HUES64 (cell line): ENCODE measurements around the gene SLC11A2. TPM values are rescaled to one million over a fixed set of nuclear protein-coding genes. Genes with fewer than 3 reads are reported as not detected.

ENCODE experiments used
- H3K27ac ChIP-seq: 2 replicates; pipeline ENCODE4 v1.7.0; 2013; ENCODE audit warnings: low read depth, low read length, inconsistent platforms
- H3K27me3 ChIP-seq: 2 replicates; pipeline ENCODE4 v1.6.1; 2013; ENCODE audit warnings: mild to moderate bottlenecking, low read length; ENCODE audit not compliant: insufficient read depth
- H3K36me3 ChIP-seq: 2 replicates; pipeline ENCODE4 v1.6.1; 2013; ENCODE audit warnings: mild to moderate bottlenecking, low read length; ENCODE audit not compliant: insufficient read depth
- H3K4me1 ChIP-seq: 2 replicates; pipeline ENCODE4 v1.6.1; 2013; ENCODE audit warnings: mild to moderate bottlenecking, low read length, moderate library complexity; ENCODE audit not compliant: insufficient read depth
- H3K4me3 ChIP-seq: 2 replicates; pipeline ENCODE4 v1.5.1; 2013; ENCODE audit warnings: mild to moderate bottlenecking, low read length, moderate library complexity
- H3K9ac ChIP-seq: 2 replicates; pipeline ENCODE4 v1.6.1; 2013; ENCODE audit warnings: mild to moderate bottlenecking, low read depth, low read length
- H3K9me3 ChIP-seq: 2 replicates; pipeline ENCODE4 v1.6.1; 2013; ENCODE audit warnings: low read depth, low read length; ENCODE audit not compliant: insufficient read depth
- WGBS: fragments of 150-250, 120-280 bp; methylation state at CpG from one replicate; pipeline ENCODE4 v1.1.7; 2013; ENCODE audit warnings: missing lambda C conversion rate; 5-methylcytosine and 5-hydroxymethylcytosine counted together
- polyA plus RNA-seq, 2 experiments: library from polyadenylated mRNA; stranded (reverse); fragments of 50-300 nt; gene quantifications; one replicate each; pipeline ENCODE4 v1.2.3, GENCODE V29; 2013

SLC11A2 gene
- polyA plus RNA-seq (2013, experiment 1 of 2): 36.2 TPM
- 31.1 TPM for polyA plus RNA-seq (2013, experiment 2 of 2)

DNA sequence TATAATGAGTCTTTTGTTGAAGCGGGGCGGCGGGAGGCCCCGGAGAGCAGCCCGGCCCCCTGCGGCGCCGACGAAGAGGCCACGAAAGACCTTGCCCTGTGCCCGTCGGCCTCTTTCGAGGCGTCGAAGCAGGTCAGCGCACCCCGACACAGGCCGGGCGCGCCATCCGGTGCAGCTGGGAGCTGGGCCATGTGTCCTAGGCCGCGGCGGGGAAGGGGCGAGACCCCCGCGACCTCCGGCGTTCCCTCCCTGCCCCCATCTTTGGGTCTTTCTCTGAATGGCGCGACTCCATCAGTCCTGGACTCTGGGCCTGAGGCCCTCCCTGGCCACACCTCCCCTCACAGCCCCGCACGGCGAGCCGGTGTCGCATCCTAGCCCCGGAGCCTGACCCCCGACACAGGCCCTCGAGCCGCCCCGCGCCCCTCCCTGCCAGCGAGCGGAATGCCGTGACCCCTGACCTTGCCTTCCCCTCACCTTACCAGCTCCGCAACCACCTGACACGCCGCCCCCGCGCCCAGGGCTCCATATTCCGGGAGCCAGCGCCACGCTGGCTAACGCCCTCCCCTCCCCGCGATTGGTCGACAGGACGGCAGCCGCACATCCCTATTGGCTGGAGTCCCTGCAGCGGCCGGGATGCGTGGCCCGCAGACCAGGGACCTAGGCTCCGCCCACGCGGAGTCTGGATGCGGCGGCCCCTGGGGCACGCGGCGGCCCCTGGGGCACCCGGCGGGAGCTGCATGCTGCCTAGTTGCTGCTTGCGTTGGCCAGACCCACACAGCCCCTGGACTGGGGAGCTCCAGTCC, at the start of gene SLC11A2:
SLC11A2 (minus strand) TSS at position 549 of the 803 bp plus-strand sequence. CDS start 15,656 bp downstream, outside the sequence.
- WGBS: under 1% methylated on average over 74 of the region's 74 CpGs
- H3K27me3 ChIP-seq: no peaks in the 10 kb centered on the region
- H3K4me3 ChIP-seq: peak within 1 kb of the TSS; percentile 76
- H3K36me3 ChIP-seq: no peaks in the 10 kb centered on the region
- H3K9me3 ChIP-seq: no peaks in the 10 kb centered on the region
- H3K4me1 ChIP-seq: peaks cover 28% of the 10 kb centered on the region
- H3K27ac ChIP-seq: peak within 1 kb of the TSS; percentile 96
- H3K9ac ChIP-seq: peak within 1 kb of the TSS; percentile 94

DNA sequence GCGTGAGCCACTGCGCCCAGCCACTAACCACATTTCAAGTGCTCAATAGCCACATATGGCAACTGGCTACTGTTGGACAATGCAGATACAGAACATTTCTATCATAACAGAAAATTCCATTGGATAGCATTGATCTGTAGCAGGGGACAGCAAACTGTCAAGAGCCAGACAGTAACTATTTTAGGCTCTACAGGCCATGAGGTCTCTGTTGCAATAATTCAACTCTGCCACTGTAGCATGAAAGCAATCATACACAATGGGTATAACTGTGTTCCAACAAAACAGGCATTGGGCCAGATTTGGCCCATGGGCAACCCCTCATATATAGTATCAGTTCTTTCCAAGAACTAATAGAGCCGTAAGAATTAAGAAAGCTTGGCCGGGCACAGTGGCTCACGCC, 49.2 kb upstream of the SLC11A2 start:
- Histone ChIP-seq H3K27ac (no peak overlapping the region), H3K9me3 (no peaks in the 10 kb centered on the region), H3K36me3 (peaks cover 39% of the 10 kb centered on the region), H3K4me1 (no peaks in the 10 kb centered on the region), H3K9ac (no peak overlapping the region), H3K4me3 (no peak overlapping the region), H3K27me3 (no peaks in the 10 kb centered on the region)
- WGBS: 97% methylated on average over 5 of the region's 5 CpGs

DNA sequence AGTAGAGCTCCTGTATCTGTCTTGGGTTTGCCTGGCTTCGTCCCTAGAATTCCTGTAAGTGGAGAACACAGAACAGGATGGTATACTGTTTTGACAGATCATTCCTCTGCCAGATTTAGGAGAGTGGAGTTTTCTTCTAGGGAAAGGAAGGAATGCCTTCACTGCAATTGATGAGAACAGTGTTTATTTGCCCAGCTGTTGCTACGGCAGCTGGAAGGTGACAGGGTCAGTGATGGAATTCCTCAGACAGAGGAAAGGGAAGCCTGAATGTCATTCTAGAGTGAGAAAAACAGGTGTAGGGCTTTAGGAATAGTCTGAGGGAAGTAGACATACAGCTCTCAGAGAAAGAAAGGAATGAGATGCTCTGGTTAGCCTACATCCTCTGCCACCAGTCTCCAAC, 45.5 kb upstream of the SLC11A2 start:
- H3K4me1 ChIP-seq: no peaks in the 10 kb centered on the region
- no peak overlapping the region for H3K9ac ChIP-seq
- no peak overlapping the region for H3K4me3 ChIP-seq
- no peak overlapping the region for H3K27ac ChIP-seq
- no peaks in the 10 kb centered on the region for H3K27me3 ChIP-seq
- 98% methylated on average over 2 of the region's 2 CpGs for WGBS
- no peaks in the 10 kb centered on the region for H3K9me3 ChIP-seq
- peaks cover 70% of the 10 kb centered on the region for H3K36me3 ChIP-seq

DNA sequence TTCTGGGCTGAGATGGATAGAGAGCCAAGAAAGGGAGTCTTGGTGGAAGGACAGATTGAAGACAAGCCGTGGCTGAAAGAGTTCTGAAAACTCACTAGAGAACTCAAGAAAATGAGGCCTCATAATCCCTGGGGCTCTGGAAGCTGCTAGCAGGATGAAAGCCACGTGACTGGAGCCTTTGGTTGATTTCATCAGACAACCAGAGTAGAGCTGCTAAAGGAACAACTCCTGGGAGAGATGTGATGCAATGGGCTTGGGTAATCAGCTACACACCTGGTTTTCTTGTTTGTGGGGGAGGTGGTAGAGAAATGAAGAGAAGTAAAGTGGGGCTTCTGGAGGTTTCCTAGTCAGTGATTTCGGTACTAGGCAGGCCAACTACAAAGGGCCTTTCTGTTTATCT, 43.8 kb upstream of the SLC11A2 start:
- 91% methylated on average over 3 of the region's 3 CpGs for WGBS
- no peak overlapping the region for H3K4me3 ChIP-seq

DNA sequence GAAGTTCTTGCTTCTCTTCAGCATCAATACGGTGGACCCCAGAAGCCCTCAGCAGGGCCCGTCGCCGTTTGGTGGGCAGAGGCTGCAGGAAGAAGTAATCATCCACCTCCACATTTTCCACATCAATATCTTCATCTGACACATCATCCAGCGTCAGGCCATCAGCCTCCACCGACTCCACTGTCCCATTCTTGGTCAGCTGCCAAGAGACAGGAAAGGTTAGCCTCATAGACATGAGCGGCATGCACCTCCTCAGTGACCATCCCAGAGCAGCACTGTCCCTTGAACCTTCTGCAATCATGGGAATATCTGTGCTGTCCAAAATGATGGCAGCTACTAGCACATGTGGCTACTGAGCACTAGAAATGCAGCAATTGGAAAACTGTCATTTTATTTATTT, 41.6 kb upstream of the SLC11A2 start:
- Histone ChIP-seq H3K27ac (no peak overlapping the region), H3K4me3 (no peak overlapping the region), H3K9me3 (no peaks in the 10 kb centered on the region), H3K9ac (no peak overlapping the region), H3K4me1 (no peaks in the 10 kb centered on the region), H3K27me3 (no peaks in the 10 kb centered on the region), H3K36me3 (peaks cover 86% of the 10 kb centered on the region)
- WGBS: 96% methylated on average over 7 of the region's 7 CpGs

More for the DNA sequence above, 43.8 kb upstream of the SLC11A2 start:
- Histone ChIP-seq H3K36me3 (peaks cover 78% of the 10 kb centered on the region), H3K27me3 (no peaks in the 10 kb centered on the region), H3K9ac (no peak overlapping the region), H3K27ac (no peak overlapping the region), H3K4me1 (no peaks in the 10 kb centered on the region), H3K9me3 (no peaks in the 10 kb centered on the region)

DNA sequence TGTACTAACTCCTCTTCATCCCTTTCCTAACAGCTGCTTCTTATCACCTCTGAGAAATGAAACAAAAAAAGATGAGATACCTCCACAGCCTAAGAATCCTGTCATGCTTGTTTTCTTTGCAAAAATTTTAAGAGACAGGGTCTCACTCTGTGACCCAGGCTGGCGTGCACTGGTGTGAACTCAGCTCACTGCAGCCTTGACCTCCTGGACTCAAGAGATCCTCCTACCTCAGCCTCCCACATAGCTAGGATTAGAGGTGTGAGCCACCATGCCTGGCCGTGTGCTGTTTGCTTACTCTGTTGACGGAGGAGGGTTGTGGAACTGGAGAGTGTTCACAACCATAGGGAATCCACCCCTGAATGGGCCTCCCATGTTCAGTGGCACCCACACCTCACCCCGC, 41.0 kb upstream of the SLC11A2 start:
- H3K4me1 ChIP-seq: no peaks in the 10 kb centered on the region
- H3K9ac ChIP-seq: no peak overlapping the region
- H3K27me3 ChIP-seq: no peaks in the 10 kb centered on the region
- 98% methylated on average over 4 of the region's 4 CpGs for WGBS
- no peak overlapping the region for H3K27ac ChIP-seq
- H3K36me3 ChIP-seq: peaks cover 87% of the 10 kb centered on the region
- H3K9me3 ChIP-seq: no peaks in the 10 kb centered on the region
- no peak overlapping the region for H3K4me3 ChIP-seq

DNA sequence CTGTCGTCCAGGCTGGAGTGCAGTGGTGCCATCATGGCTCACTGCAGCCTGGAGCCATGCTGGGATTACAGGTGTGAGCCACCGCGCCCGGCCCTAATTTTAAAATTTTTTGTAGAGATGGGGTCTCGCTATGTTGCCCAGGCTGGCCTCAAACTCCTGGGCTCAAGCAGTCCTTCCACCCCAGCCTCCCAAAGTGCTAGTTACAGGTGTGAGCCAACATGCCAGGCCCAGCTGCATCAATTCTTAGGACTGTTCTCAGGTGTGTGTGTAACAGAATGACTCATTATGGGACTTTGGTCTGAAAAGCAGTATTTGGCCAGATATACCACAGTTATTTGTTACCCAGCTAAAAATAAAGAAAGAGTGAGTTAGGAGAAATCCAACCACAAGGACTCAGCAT, 39.3 kb upstream of the SLC11A2 start:
- H3K9ac ChIP-seq: no peak overlapping the region
- peaks cover 87% of the 10 kb centered on the region for H3K36me3 ChIP-seq
- H3K4me1 ChIP-seq: no peaks in the 10 kb centered on the region
- H3K4me3 ChIP-seq: no peak overlapping the region
- no peak overlapping the region for H3K27ac ChIP-seq
- H3K9me3 ChIP-seq: no peaks in the 10 kb centered on the region
- H3K27me3 ChIP-seq: no peaks in the 10 kb centered on the region
- 97% methylated on average over 5 of the region's 5 CpGs for WGBS

DNA sequence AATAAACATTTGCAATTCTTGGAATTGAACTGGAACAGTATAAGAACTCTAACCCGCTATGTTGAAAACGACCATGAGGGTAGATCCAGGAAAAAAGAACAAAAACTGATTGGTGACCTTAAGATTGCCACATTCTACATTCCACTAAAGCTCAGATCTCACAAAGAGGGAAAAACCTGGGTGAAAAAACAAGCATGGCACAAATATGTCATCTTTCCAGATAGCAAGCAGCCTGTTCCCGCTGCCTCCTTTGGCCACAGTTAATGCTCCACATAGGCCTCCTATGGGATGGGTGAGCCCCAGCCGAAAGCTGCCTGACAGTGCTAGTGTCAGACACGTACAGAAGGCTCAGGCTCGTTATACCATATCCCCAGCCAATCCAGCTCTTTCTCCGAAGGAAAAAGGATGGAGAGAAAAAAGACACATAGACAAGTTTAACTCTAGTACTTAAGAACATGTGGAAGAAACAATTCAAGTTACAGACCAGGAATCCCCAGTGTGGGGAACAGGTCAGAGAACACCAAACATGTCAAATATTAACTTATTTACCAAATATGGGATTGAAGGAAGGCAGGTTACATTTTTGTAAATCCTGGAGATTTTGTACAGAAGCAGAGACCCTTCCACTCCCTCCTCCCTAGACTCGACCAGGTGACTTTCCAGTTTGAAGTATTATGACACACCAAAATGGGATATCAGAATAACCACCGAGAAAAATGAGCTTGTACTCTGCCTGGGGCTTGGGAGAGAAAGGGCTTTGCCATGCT, 36.6 kb upstream of the SLC11A2 start:
- H3K9me3 ChIP-seq: no peaks in the 10 kb centered on the region
- H3K9ac ChIP-seq: no peak overlapping the region
- peaks cover 92% of the 10 kb centered on the region for H3K36me3 ChIP-seq
- H3K27ac ChIP-seq: no peak overlapping the region
- no peaks in the 10 kb centered on the region for H3K27me3 ChIP-seq
- 93% methylated on average over 9 of the region's 9 CpGs for WGBS
- H3K4me3 ChIP-seq: no peak overlapping the region
- H3K4me1 ChIP-seq: no peaks in the 10 kb centered on the region

DNA sequence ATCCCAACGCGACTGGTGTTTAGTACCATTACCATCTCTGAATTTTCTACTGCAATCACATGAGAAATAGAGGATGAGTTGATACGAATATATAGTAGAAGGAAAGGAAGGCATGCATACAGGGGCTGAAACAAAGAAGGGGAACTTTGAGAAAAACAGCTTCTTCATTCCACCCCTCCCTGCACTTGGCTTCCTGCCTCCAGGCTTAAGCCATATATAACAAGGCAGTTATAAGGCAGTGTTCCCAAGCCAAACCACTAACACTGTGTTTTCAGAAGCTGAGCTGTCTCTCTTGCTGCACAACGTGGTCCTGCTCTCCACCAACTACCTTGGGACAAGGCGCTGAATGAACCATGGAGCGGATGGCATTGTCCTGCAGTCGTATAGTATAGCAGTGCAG, 32.9 kb upstream of the SLC11A2 start:
- Histone ChIP-seq H3K4me3 (no peak overlapping the region), H3K4me1 (no peaks in the 10 kb centered on the region), H3K9ac (no peak overlapping the region), H3K36me3 (peaks cover 93% of the 10 kb centered on the region), H3K9me3 (no peaks in the 10 kb centered on the region), H3K27ac (no peak overlapping the region), H3K27me3 (no peaks in the 10 kb centered on the region)
- WGBS: 91% methylated on average over 4 of the region's 7 CpGs

DNA sequence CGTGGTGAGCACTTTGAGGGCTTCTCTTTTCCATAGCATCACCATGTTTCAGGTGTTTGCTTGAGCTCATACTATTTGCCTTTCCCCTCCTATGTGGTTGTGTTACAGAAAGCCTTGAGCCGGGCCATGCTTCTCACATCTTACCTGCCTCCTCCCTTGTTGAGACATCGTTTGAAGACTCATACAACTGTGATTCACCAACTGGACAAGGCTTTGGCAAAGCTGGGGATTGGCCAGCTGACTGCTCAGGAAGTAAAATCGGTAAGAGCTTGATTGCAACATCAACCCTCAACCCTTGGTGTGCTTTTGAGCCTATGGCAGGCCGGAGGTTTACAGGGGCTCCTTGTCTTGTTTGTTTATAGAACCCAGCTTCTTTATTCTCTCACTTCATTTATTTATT, 30.1 kb upstream of the SLC11A2 start:
- Histone ChIP-seq H3K9ac (no peak overlapping the region), H3K36me3 (peaks cover 85% of the 10 kb centered on the region), H3K4me3 (no peak overlapping the region), H3K27me3 (no peaks in the 10 kb centered on the region), H3K27ac (no peak overlapping the region), H3K9me3 (no peaks in the 10 kb centered on the region), H3K4me1 (no peaks in the 10 kb centered on the region)
- WGBS: 97% methylated on average over 5 of the region's 5 CpGs

DNA sequence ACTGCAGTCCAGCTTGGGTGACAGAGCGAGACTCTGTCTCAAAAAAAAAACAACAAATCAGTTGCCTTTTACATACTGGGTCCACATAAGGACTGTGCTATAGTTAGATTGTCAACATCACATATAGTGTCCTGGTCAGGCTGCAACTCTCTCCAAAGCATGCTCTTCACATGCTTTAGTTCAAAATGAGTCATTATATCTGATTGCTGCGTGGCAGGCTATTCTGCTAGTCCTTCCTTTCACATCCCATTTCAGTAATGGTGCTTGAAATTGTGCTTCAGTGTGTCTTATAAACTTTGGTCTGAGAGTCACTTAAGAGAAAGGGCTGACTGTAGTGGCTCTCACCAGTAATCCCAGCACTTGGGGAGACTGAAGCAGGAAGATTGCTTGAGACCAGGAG, 28.9 kb upstream of the SLC11A2 start:
- Histone ChIP-seq H3K27me3 (no peaks in the 10 kb centered on the region), H3K4me3 (no peak overlapping the region), H3K9ac (no peak overlapping the region), H3K9me3 (no peaks in the 10 kb centered on the region), H3K36me3 (peaks cover 77% of the 10 kb centered on the region), H3K27ac (no peak overlapping the region), H3K4me1 (no peaks in the 10 kb centered on the region)
- 96% methylated on average over 2 of the region's 2 CpGs for WGBS
